GM19351 (cell line): ENCODE measurements around the gene MMD2.
A peak's percentile ranks its signal among the peaks of the same experiment; 100 is the strongest.

Source experiments
- ATAC-seq: cut with Tn5 transposase; IDR thresholded peaks from one replicate; pipeline ENCODE4 v1.9.1; 2021; ENCODE audit warnings: mild to moderate bottlenecking, moderate library complexity; ENCODE audit not compliant: unreplicated experiment

The MMD2 gene

GRCh38 chr7:4959306-4959705, 319 bp upstream of the MMD2 start:
- no peak for ATAC-seq

GRCh38 chr7:4957847-4958476, 1.0 kb downstream of the MMD2 start:
- ATAC-seq: no peak

- ATAC-seq: peak; percentile 75
These were observed 6.9 kb downstream of the MMD2 start for GRCh38 chr7:4951903-4952636.

GRCh38 chr7:4951304-4951703, 7.7 kb downstream of the MMD2 start:
- ATAC-seq: no peak

GRCh38 chr7:4948402-4948801, 10.6 kb downstream of the MMD2 start:
- no peak for ATAC-seq

- ATAC-seq: no peak
These were observed 13.0 kb downstream of the MMD2 start for GRCh38 chr7:4945949-4946348.

- no peak for ATAC-seq
These were observed 14.0 kb downstream of the MMD2 start for GRCh38 chr7:4944939-4945338.

- no peak for ATAC-seq
These were observed 15.7 kb downstream of the MMD2 start for GRCh38 chr7:4943297-4943696.

- no peak for ATAC-seq
These were observed 18.8 kb downstream of the MMD2 start for GRCh38 chr7:4939971-4940728.

- ATAC-seq: no peak
These were observed 21.6 kb downstream of the MMD2 start for GRCh38 chr7:4937411-4937810.

- no peak for ATAC-seq
These were observed 24.5 kb downstream of the MMD2 start for GRCh38 chr7:4934419-4935025.

GRCh38 chr7:4931943-4932342, 27.0 kb downstream of the MMD2 start:
- ATAC-seq: no peak

- ATAC-seq: no peak
These were observed 30.0 kb downstream of the MMD2 start for GRCh38 chr7:4929005-4929404.

GRCh38 chr7:4928445-4928844, 30.5 kb downstream of the MMD2 start:
- ATAC-seq: no peak

- no peak for ATAC-seq
These were observed 38.8 kb downstream of the MMD2 start for GRCh38 chr7:4919969-4920766.

- ATAC-seq: no peak
These were observed 42.9 kb downstream of the MMD2 start for GRCh38 chr7:4916113-4916512.

- ATAC-seq: no peak
These were observed 47.7 kb downstream of the MMD2 start for GRCh38 chr7:4911111-4911828.

GRCh38 chr7:4906682-4907081, 52.3 kb downstream of the MMD2 start:
- no peak for ATAC-seq

- ATAC-seq: no peak
These were observed 53.8 kb downstream of the MMD2 start for GRCh38 chr7:4905171-4905570.

GRCh38 chr7:4904346-4904745, 54.6 kb downstream of the MMD2 start:
- no peak for ATAC-seq
